Thyroid gland (tissue), 4 donors: Measurements from ENCODE around the gene OTULIN.

ENCODE experiments used
- CTCF ChIP-seq, 6 experiments: fragments of 200-600 bp in 3 of 6; fragments of 450-650 bp in 3 of 6; sonication (generic) in 3 of 6; IDR thresholded peaks; one replicate each; pipeline ENCODE4 v1.5.1; 2016 to 2019; ENCODE audit warnings: antibody characterized with exemption in 6 of 6, mild to moderate bottlenecking in 2 of 6, inconsistent platforms in 1 of 6, moderate library complexity in 1 of 6
- POLR2A ChIP-seq, 2 donors: fragments of 450-650 bp; IDR thresholded peaks; one replicate each; pipeline ENCODE4 v1.6.1; 2017; ENCODE audit warnings: antibody characterized with exemption in 2 of 2, mild to moderate bottlenecking in 2 of 2, moderate library complexity in 1 of 2

DNA sequence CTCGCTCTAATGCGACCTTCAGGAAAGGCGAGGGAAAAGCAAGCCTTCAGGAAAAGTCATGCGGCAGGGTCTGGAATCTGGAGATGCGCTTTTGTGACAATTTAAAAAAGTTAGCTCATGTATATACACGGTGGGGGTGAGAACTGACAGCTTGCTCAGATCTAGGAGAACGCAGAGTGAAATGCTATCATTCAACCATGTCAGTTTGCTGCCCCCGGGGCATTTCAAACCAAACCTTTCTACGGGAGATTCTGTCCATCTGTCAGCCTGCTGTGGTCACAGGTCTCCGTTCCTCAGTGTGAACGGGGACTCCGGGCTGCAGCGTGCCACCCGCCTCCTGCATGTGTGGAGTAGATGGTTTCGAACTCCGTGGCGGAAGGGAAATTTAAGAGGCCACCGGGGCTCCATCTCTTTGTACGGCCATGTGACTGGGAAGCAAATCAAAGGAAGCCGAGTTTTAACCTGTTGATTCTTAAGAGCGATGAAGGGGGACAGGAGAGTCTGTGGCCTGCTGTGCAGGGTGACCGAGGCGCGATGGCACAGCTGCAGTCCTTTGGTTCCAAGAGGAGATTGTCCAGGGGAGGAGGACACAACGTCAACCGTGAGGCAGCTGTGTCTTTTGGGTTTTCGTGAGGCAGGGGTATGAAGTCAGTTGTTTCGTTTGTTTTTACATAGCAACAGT, 45.9 kb downstream of the OTULIN start:
- TF ChIP-seq POLR2A (IDR thresholded peaks at IDR 0.05): no peak
- TF ChIP-seq CTCF (IDR thresholded peaks at IDR 0.05): no peak
